Neural crest cell (in vitro differentiated cells): ENCODE data around the gene SNX8. TPM values are rescaled to one million over a fixed set of nuclear protein-coding genes. Genes with fewer than 3 reads are reported as not detected.
"Not testable (repeated sequence)": the region's sequence is repeated elsewhere in the genome, so short reads cannot be mapped to it uniquely, and the experiment has no call there.

Experiments
- DNase-seq: peaks from one replicate; pipeline ENCODE4 v3.0.0; 2021; ENCODE audit warnings: low read depth, mixed read lengths, low spot score
- H3K27ac Mint-ChIP-seq: one replicate; pipeline ENCODE4 v1.8.0; 2021; ENCODE audit warnings: mild to moderate bottlenecking, mixed read lengths; ENCODE audit not compliant: unreplicated experiment
- H3K27me3 Mint-ChIP-seq: 2 replicates; pipeline ENCODE4 v1.8.0; 2021; ENCODE audit warnings: low read depth, mild to moderate bottlenecking, mixed read lengths
- H3K36me3 Mint-ChIP-seq: 2 replicates; pipeline ENCODE4 v1.8.0; 2021; ENCODE audit warnings: low read depth, mild to moderate bottlenecking, mixed read lengths
- H3K4me1 Mint-ChIP-seq: 2 replicates; pipeline ENCODE4 v1.8.0; 2021; ENCODE audit warnings: mixed read lengths
- H3K4me3 Mint-ChIP-seq: one replicate; pipeline ENCODE4 v1.8.0; 2021; ENCODE audit warnings: mild to moderate bottlenecking, mixed read lengths
- H3K9me3 Mint-ChIP-seq: 2 replicates; pipeline ENCODE4 v1.8.0; 2021; ENCODE audit warnings: mixed read lengths
- total RNA-seq: library from RNA; stranded (reverse); gene quantifications from 2 replicates; pipeline ENCODE4 v1.2.1, GENCODE V29; 2021
- TF ChIP-seq, protein P1 (sequence below): fragments of 200-600 bp; sonication (generic); conservative IDR thresholded peaks from 2 replicates; pipeline ENCODE4 v1.5.0; 2021; ENCODE audit warnings: antibody characterized with exemption, mild to moderate bottlenecking

SNX8 gene
- total RNA-seq, 1 donor from 2014 or later, result 31.8 TPM

DNA sequence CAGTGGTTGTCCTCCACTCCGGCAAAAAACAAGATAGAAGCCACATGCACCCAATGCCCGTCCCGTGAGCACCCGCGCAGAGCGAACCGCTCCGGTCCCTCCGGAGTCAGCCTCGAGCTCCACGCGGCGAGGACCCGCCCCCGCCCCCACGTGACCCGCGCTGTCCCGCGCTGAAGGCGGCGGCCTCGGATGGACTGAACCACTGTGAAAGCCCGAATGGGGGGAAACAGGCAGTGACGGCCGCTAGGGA, 39.6 kb upstream of the SNX8 start:
- DNase-seq, result no peak
- TF ChIP-seq, protein P1, sequence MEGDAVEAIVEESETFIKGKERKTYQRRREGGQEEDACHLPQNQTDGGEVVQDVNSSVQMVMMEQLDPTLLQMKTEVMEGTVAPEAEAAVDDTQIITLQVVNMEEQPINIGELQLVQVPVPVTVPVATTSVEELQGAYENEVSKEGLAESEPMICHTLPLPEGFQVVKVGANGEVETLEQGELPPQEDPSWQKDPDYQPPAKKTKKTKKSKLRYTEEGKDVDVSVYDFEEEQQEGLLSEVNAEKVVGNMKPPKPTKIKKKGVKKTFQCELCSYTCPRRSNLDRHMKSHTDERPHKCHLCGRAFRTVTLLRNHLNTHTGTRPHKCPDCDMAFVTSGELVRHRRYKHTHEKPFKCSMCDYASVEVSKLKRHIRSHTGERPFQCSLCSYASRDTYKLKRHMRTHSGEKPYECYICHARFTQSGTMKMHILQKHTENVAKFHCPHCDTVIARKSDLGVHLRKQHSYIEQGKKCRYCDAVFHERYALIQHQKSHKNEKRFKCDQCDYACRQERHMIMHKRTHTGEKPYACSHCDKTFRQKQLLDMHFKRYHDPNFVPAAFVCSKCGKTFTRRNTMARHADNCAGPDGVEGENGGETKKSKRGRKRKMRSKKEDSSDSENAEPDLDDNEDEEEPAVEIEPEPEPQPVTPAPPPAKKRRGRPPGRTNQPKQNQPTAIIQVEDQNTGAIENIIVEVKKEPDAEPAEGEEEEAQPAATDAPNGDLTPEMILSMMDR, result no peak
- peak overlapping the region; percentile 100 for H3K27ac Mint-ChIP-seq
- H3K4me3 Mint-ChIP-seq, result peak overlapping the region; percentile 100
- peaks cover 4% of the 10 kb centered on the region for H3K36me3 Mint-ChIP-seq
- no peaks in the 10 kb centered on the region for H3K9me3 Mint-ChIP-seq
- no peaks in the 10 kb centered on the region for H3K27me3 Mint-ChIP-seq
- H3K4me1 Mint-ChIP-seq, result peaks cover 21% of the 10 kb centered on the region

DNA sequence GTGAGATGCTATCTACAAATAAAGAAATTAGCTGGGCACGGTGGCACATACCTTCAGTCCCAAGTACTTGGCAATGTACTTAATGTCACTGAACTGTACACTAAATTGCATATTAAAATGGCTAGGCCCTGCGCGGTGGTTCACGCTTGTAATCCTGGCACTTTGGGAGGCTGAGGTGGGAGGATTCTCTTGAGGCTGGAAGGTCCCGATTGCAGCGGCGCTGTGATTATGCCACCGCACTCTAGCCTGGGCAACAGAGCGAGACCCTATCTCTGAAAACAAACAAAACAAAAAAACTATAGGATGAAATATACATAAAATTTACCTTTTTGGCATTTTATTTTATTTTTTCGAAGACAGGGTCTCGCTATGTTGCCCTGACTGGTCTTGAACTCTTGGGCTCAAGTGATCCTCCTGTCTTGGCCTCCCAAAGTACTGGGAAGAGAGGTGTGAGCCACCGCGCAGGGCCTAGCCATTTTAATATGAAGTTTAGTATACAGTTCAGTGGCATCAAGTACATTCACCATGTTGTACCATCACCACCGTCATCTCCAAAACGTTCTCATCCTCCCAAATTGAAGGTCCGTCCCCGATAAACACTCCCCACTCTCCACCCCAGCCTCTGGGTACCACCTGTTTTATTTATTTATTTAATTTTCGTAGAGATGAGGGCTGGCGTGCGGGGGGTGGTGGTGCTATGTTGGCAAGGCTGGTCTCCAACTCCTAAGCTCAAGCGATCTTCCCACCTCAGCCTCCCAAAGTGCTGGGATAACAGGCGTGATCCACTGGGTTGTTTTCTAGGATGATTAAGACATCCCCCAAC, 39.1 kb upstream of the SNX8 start:
- no peaks in the 10 kb centered on the region for H3K9me3 Mint-ChIP-seq
- peaks cover 4% of the 10 kb centered on the region for H3K36me3 Mint-ChIP-seq
- H3K27me3 Mint-ChIP-seq, result no peaks in the 10 kb centered on the region
- H3K4me3 Mint-ChIP-seq, result peak overlapping the region; percentile 100
- TF ChIP-seq, protein P1, result no peak
- H3K27ac Mint-ChIP-seq, result peak overlapping the region; percentile 100
- H3K4me1 Mint-ChIP-seq, result peaks cover 21% of the 10 kb centered on the region
- DNase-seq, result no peak

DNA sequence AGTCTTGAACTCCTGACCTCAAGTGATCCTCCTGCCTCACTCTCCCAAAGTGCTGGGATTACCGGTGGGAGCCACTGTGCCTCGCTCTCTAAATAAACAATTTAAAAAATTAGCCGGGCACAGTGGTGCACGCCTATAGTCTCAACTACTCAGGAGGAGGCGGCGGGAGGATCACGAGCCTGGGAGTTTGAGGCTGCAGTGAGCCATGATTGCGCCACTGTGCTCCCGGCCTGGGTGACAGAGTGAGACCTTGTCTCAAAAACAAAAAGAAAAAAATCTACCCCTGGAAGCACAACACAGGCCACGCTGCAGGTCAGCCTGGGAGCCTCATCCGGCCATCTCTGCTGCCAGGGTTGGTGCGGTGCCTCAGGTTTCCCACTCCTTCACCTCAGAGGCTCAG, 36.6 kb upstream of the SNX8 start:
- DNase-seq, result no peak
- H3K36me3 Mint-ChIP-seq, result peaks cover 4% of the 10 kb centered on the region
- H3K27ac Mint-ChIP-seq, result no peak overlapping the region
- peaks cover 16% of the 10 kb centered on the region for H3K4me1 Mint-ChIP-seq
- TF ChIP-seq, protein P1, result no peak
- H3K27me3 Mint-ChIP-seq, result no peaks in the 10 kb centered on the region
- no peaks in the 10 kb centered on the region for H3K9me3 Mint-ChIP-seq
- H3K4me3 Mint-ChIP-seq, result no peak overlapping the region

DNA sequence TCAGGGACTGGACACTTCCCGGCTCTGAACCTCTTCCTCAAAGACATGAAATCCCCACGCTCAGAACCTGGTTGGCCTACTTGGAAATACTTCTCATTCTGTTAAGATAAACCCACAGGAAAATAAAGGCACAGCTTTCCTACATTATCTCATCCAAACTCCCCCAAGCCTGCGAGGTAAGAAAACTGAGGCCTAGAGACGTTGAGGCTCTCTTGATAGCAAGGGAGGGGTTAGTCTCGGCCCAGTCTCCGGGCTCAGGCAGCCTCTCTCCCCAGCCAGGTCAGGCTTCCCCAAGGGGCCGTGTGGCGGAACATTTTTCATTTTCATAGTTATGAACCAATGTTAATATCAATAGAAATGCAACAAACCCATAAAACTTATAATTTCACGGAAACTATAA, 35.8 kb upstream of the SNX8 start:
- H3K4me3 Mint-ChIP-seq, result peak overlapping the region; percentile 24
- peaks cover 5% of the 10 kb centered on the region for H3K36me3 Mint-ChIP-seq
- peaks cover 12% of the 10 kb centered on the region for H3K4me1 Mint-ChIP-seq
- H3K9me3 Mint-ChIP-seq, result no peaks in the 10 kb centered on the region
- TF ChIP-seq, protein P1, result no peak
- no peak for DNase-seq
- no peak overlapping the region for H3K27ac Mint-ChIP-seq
- no peaks in the 10 kb centered on the region for H3K27me3 Mint-ChIP-seq

DNA sequence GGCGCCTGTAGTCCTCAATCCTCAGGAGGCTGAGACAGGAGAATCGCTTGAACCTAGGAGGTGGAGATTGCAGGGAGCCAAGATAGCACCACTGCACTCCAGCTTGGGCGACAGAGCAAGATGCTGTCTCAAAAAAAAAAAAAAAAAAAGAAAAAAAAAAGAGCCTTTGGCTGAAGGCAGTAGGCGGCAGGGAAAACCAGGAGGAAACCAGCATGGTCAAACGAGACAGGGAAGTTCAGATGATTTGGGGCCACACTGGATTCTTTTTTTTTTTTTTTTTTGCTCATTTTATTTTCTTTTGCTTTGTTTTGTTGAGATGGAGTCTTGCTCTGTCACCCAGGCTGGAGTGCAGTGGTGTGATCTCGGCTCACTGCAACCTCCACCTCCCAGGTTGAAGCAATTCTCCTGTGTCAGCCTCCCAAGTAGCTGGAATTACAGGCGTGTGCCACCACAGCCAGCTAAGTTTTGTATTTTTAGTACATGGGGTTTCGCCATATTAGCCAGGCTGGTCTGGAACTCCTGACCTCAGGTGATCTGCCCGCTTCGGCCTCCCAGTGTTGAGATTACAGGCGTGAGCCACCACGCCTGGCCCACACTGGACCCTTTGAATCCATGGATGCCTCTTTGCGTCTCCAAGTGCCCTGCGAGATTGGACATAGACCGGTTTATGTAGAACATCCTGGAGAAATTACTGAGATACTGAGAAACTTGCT, 33.3 kb upstream of the SNX8 start:
- not testable (repeated sequence) for H3K9me3 Mint-ChIP-seq, H3K27me3 Mint-ChIP-seq, H3K36me3 Mint-ChIP-seq, DNase-seq, H3K27ac Mint-ChIP-seq, H3K4me1 Mint-ChIP-seq
- H3K4me3 Mint-ChIP-seq, result peak overlapping the region; percentile 41

DNA sequence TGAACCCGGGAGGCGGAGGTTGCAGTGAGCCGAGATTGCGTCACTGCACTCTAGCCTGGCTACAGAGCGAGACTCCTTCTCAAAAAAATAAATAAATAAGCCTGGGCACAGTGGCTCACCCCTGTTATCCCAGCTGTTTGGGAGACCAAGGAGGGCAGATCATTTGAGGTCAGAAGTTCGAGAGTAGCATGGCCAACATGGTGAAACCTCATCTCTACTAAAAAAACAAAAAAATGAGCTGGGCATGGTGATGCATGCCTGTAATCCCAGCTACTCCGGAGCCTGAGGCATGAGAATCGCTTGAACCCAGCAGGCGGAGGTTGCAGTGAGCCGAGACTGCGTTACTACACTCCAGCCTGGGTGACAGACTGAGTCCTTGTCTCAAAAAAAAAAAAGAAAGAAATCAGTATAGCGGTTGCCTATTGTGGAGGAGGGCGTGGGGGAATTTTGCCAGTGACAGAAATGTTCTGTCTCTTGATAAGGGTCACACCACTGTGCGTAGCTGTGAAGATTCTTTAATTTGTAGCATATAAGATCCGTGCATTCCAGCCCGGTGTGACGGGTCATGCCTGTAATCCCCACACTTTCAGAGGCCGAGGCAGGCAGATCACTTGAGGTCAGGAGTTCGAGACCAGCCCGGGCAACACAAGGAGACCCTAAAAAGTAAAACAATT, 22.5 kb upstream of the SNX8 start:
- Mint-ChIP-seq H3K36me3 (no peaks in the 10 kb centered on the region), H3K4me1 (no peaks in the 10 kb centered on the region), H3K27me3 (no peaks in the 10 kb centered on the region), H3K27ac (no peak overlapping the region), H3K9me3 (no peaks in the 10 kb centered on the region), H3K4me3 (no peak overlapping the region)
- TF ChIP-seq, protein P1, result no peak
- DNase-seq, result no peak

DNA sequence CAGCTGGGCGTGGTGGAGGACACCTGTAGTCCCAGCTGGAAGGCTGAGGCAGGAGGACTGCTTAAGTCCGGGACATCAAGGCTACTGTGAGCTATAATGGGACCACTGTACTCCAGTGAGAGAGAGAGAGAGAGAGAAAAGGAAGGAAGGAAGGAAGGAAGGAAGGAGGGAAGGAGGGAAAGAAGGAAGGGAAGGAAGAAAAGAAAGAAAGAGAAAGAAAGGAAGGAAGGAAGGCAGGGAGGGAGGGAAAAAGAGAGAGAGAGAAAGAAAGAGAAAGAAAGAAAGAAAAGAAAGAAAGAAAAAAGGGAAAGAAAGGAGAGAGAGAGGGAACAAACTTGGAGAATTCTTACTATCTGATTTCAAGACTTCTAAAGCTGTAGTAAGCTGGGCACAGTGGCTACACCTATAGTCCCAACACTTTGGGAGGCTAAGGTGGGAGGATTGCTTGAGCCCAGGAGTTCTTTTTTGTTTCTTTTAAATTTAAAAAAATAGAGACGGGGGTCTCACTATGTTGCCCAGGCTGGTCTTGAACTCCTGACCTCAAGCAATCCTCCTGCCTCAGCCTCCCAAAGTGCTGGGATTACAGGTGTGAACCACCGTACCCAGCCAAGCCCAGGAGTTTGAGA, 18.5 kb upstream of the SNX8 start:
- DNase-seq, H3K4me1 Mint-ChIP-seq, H3K27ac Mint-ChIP-seq, H3K27me3 Mint-ChIP-seq, H3K36me3 Mint-ChIP-seq, H3K9me3 Mint-ChIP-seq, H3K4me3 Mint-ChIP-seq: not testable (repeated sequence)
